ENCODE results near the gene LIMS1. TPM values are rescaled to one million over a fixed set of nuclear protein-coding genes. Genes with fewer than 3 reads are reported as not detected.

The LIMS1 gene
- total and polyA plus RNA-seq, 2 of the 13 experiments (the other 11 are each of a cell fraction or from before 2014, with no cell fraction given), result 38.3 to 49.6 TPM

GRCh38 chr2:108583903-108584520 is 49.7 kb downstream of the LIMS1 start (continued):
- TF ChIP-seq ARID5B (CRISPR knock-in tag; IDR thresholded peaks at IDR 0.05) (peak; percentile 38; the same call in 1 of the 2 replicates), SAP130 (CRISPR knock-in tag; IDR thresholded peaks at IDR 0.05; ENCODE audit: low read depth) (0 out of 2 replicates have a peak, but pooled peaks have one; percentile 26), ZNF713 (CRISPR knock-in tag; IDR thresholded peaks at IDR 0.05) (0 out of 2 replicates have a peak, but pooled peaks have one; percentile 60), ZNF501 (CRISPR knock-in tag; IDR thresholded peaks at IDR 0.05) (0 out of 2 replicates have a peak, but pooled peaks have one; percentile 35), ZNF552 (CRISPR knock-in tag; IDR thresholded peaks at IDR 0.05; ENCODE audit: borderline replicate concordance) (no peak), TBX3 (IDR thresholded peaks at IDR 0.05; ENCODE audit: borderline replicate concordance) (no peak), XRCC5 (optimal IDR thresholded peaks at IDR 0.05; ENCODE audit: low read length) (peak; percentile 44), FOSL2 (CRISPR knock-in tag; IDR thresholded peaks at IDR 0.05) (peak; percentile 26; the same call in 1 of the 2 replicates), GATAD2A (CRISPR knock-in tag; IDR thresholded peaks at IDR 0.05) (peak; percentile 59; the same call in 1 of the 2 replicates), MLLT10 (CRISPR knock-in tag; IDR thresholded peaks at IDR 0.05) (no peak), ZNF605 (CRISPR knock-in tag; IDR thresholded peaks at IDR 0.05) (no peak), TCF12 (IDR thresholded peaks at IDR 0.05) (no peak), TCF12 (CRISPR knock-in tag; IDR thresholded peaks at IDR 0.05) (no peak), SMC3 (IDR thresholded peaks at IDR 0.05; ENCODE audit: low read length) (peak; percentile 98), ZKSCAN5 (CRISPR knock-in tag; IDR thresholded peaks at IDR 0.05) (no peak), THAP7 (CRISPR knock-in tag; IDR thresholded peaks at IDR 0.05) (no peak), NR2F6 (IDR thresholded peaks at IDR 0.05) (no peak), NR2F6 (CRISPR knock-in tag; IDR thresholded peaks at IDR 0.05) (0 out of 2 replicates have a peak, but pooled peaks have one; percentile 40), IRX3 (CRISPR knock-in tag; IDR thresholded peaks at IDR 0.05; ENCODE audit: borderline replicate concordance, low read depth) (no peak), CENPT (CRISPR knock-in tag; IDR thresholded peaks at IDR 0.05; ENCODE audit: low read depth) (no peak), RXRB (CRISPR knock-in tag; IDR thresholded peaks at IDR 0.05; ENCODE audit: borderline replicate concordance) (peak; percentile 44; the same call in 1 of the 2 replicates)
- TF ChIP-seq, protein P1, sequence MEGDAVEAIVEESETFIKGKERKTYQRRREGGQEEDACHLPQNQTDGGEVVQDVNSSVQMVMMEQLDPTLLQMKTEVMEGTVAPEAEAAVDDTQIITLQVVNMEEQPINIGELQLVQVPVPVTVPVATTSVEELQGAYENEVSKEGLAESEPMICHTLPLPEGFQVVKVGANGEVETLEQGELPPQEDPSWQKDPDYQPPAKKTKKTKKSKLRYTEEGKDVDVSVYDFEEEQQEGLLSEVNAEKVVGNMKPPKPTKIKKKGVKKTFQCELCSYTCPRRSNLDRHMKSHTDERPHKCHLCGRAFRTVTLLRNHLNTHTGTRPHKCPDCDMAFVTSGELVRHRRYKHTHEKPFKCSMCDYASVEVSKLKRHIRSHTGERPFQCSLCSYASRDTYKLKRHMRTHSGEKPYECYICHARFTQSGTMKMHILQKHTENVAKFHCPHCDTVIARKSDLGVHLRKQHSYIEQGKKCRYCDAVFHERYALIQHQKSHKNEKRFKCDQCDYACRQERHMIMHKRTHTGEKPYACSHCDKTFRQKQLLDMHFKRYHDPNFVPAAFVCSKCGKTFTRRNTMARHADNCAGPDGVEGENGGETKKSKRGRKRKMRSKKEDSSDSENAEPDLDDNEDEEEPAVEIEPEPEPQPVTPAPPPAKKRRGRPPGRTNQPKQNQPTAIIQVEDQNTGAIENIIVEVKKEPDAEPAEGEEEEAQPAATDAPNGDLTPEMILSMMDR (CRISPR knock-in tag; IDR thresholded peaks at IDR 0.05), result peak; percentile 95
- TF ChIP-seq, protein P2, sequence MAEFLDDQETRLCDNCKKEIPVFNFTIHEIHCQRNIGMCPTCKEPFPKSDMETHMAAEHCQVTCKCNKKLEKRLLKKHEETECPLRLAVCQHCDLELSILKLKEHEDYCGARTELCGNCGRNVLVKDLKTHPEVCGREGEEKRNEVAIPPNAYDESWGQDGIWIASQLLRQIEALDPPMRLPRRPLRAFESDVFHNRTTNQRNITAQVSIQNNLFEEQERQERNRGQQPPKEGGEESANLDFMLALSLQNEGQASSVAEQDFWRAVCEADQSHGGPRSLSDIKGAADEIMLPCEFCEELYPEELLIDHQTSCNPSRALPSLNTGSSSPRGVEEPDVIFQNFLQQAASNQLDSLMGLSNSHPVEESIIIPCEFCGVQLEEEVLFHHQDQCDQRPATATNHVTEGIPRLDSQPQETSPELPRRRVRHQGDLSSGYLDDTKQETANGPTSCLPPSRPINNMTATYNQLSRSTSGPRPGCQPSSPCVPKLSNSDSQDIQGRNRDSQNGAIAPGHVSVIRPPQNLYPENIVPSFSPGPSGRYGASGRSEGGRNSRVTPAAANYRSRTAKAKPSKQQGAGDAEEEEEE (CRISPR knock-in tag; IDR thresholded peaks at IDR 0.05; ENCODE audit: borderline replicate concordance), result no peak
